Brain microvascular endothelial cell (primary cell): ENCODE data around the gene CTBP2.
"Not testable (repeated sequence)": the region's sequence is repeated elsewhere in the genome, so short reads cannot be mapped to it uniquely, and the experiment has no call there.

Source experiments
- DNase-seq: peaks from one replicate; pipeline ENCODE4 v3.0.0-alpha.2; 2020
- H3K27ac ChIP-seq: fragments of 250-450 bp; sonication (Bioruptor Pico); 2 replicates; pipeline ENCODE4 v1.5.1; 2020; ENCODE audit warnings: mild to moderate bottlenecking, moderate library complexity
- H3K27me3 ChIP-seq: fragments of 250-450 bp; sonication (Bioruptor Pico); replicated peaks from 2 replicates; pipeline ENCODE4 v1.5.1; 2020; ENCODE audit warnings: mild to moderate bottlenecking
- H3K36me3 ChIP-seq: fragments of 250-450 bp; sonication (Bioruptor Pico); replicated peaks from 2 replicates; pipeline ENCODE4 v1.5.1; 2020; ENCODE audit warnings: mild to moderate bottlenecking
- H3K4me3 ChIP-seq: 2 replicates; pipeline ENCODE4 v1.5.1; 2011; ENCODE audit warnings: low read depth, mild to moderate bottlenecking, control low read depth, low read length, moderate library complexity
- in situ Hi-C: cut with HindIII; loops from 2 replicates; pipeline ENCODE4 v1.10.0; 2017; ENCODE audit warnings: low sequenced_read_pairs, low pct_ligation_motif_present
- TF ChIP-seq, protein P1 (sequence below): IDR thresholded peaks from 2 replicates; pipeline ENCODE4 v1.5.1; 2011; ENCODE audit warnings: low read depth, mild to moderate bottlenecking, moderate library complexity, low read length, control low read depth, inconsistent platforms; ENCODE audit errors: missing control alignments

The CTBP2 gene

GRCh38 chr10:125060482-125060825 is 99.9 kb downstream of the CTBP2 start:
- Histone ChIP-seq H3K27ac (peak overlapping the region; percentile 95), H3K27me3 (no peaks in the 10 kb centered on the region), H3K4me3 (peak overlapping the region; percentile 20), H3K36me3 (no peaks in the 10 kb centered on the region)
- DNase-seq: peak; percentile 72
- TF ChIP-seq, protein P1, sequence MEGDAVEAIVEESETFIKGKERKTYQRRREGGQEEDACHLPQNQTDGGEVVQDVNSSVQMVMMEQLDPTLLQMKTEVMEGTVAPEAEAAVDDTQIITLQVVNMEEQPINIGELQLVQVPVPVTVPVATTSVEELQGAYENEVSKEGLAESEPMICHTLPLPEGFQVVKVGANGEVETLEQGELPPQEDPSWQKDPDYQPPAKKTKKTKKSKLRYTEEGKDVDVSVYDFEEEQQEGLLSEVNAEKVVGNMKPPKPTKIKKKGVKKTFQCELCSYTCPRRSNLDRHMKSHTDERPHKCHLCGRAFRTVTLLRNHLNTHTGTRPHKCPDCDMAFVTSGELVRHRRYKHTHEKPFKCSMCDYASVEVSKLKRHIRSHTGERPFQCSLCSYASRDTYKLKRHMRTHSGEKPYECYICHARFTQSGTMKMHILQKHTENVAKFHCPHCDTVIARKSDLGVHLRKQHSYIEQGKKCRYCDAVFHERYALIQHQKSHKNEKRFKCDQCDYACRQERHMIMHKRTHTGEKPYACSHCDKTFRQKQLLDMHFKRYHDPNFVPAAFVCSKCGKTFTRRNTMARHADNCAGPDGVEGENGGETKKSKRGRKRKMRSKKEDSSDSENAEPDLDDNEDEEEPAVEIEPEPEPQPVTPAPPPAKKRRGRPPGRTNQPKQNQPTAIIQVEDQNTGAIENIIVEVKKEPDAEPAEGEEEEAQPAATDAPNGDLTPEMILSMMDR: no peak
- in situ Hi-C loops: no loop called here

GRCh38 chr10:125060026-125060425 is 100.3 kb downstream of the CTBP2 start:
- no peaks in the 10 kb centered on the region for H3K36me3 ChIP-seq
- in situ Hi-C loops: no loop called here
- peak; percentile 62 for DNase-seq
- H3K4me3 ChIP-seq: no peak overlapping the region
- H3K27ac ChIP-seq: peak overlapping the region; percentile 95
- TF ChIP-seq, protein P1: no peak
- H3K27me3 ChIP-seq: no peaks in the 10 kb centered on the region

DNA sequence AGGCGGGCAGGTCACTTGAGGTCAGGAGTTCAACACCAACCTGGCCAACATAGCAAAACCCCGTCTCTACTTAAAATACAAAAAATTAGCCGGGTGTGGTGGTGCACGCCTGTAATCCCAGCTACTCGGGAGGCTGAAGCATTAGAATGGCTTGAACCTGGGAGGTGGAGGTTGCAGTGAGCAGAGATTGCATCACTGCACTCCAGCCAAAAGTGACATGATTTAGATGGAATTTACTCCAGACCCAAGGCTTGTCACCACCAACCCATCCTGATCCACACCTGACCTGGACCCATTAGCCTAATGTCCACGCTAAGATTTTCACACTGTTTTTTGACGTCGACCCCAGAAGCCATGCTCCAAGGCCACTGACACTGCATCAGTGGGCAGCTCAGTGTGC is 101.0 kb downstream of the CTBP2 start:
- peak overlapping the region; percentile 95 for H3K27ac ChIP-seq
- H3K27me3 ChIP-seq, in situ Hi-C loops, H3K4me3 ChIP-seq, DNase-seq, H3K36me3 ChIP-seq: not testable (repeated sequence)

DNA sequence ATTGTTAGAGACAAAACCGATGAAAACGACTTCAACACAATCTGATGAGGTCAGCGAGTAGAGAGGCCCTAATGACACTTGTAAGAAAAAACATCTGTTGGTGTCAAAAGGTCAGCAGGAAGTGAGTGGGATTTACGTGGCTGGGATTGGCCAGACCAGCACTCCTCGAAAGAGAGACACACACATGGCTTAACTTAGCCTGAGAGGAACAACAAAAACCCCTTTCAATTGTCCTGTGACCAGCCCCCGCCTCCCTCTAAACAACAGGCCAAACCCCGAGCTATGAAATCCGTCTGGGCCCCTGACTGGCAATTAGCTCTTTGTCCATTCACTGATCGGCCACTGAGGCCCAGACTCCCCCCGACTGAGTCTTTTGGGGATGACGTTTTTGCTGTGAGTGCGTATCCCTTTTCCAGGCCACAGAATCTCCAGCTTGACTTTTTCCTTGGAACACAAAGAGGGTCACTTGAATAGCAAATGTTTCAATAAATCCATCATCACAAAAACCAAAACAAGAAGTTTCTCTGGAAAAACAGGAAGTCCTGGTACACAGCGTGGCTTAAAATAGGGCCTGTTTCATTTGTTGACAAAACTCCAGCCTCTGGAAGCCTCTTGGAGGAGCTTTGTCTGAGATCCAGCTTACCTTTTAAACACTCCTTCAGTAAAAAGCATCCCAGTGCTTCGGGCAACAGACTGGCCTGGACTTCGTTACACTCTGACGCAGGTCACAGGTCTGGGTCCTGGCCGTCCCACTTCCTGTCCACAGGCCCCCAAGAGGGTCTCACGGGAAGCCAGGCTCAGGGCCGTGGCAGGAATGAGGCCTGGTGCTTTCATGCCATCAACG is 103.0 kb downstream of the CTBP2 start:
- H3K27ac ChIP-seq: peak overlapping the region; percentile 83
- peak; percentile 83 for DNase-seq
- in situ Hi-C loops: no loop called here
- TF ChIP-seq, protein P1: no peak
- H3K27me3 ChIP-seq: no peaks in the 10 kb centered on the region
- H3K36me3 ChIP-seq: no peaks in the 10 kb centered on the region
- H3K4me3 ChIP-seq: no peak overlapping the region

GRCh38 chr10:125056161-125057132 is 103.9 kb downstream of the CTBP2 start:
- Histone ChIP-seq H3K4me3 (no peak overlapping the region), H3K27ac (peak overlapping the region; percentile 83), H3K27me3 (no peaks in the 10 kb centered on the region), H3K36me3 (no peaks in the 10 kb centered on the region)
- TF ChIP-seq, protein P1: no peak
- DNase-seq: no peak
- in situ Hi-C loops: no loop called here

- TF ChIP-seq, protein P1: no peak
- no peak overlapping the region for H3K27ac ChIP-seq
- no peak for DNase-seq
Measured at GRCh38 chr10:125055446-125055845, 104.9 kb downstream of the CTBP2 start.

More at GRCh38 chr10:125055446-125055845, 104.9 kb downstream of the CTBP2 start:
- no peaks in the 10 kb centered on the region for H3K36me3 ChIP-seq
- in situ Hi-C loops: no loop called here
- H3K27me3 ChIP-seq: no peaks in the 10 kb centered on the region
- H3K4me3 ChIP-seq: no peak overlapping the region
